Measurements from ENCODE around the gene ARHGAP29.

Gene ARHGAP29

GRCh38 chr1:94231746-94232145 lies 5.6 kb downstream of the ARHGAP29 start:
- no peak for DNase-seq

- no peak for DNase-seq
These were observed 6.5 kb downstream of the ARHGAP29 start for GRCh38 chr1:94230920-94231319.

GRCh38 chr1:94228640-94229375 lies 8.6 kb downstream of the ARHGAP29 start:
- DNase-seq: no peak

GRCh38 chr1:94227624-94228023 lies 9.8 kb downstream of the ARHGAP29 start:
- no peak for DNase-seq

GRCh38 chr1:94225845-94226244 lies 11.5 kb downstream of the ARHGAP29 start:
- no peak for DNase-seq

- DNase-seq: no peak
These were observed 19.1 kb downstream of the ARHGAP29 start for GRCh38 chr1:94218332-94218731.

- DNase-seq: no peak
These were observed 21.4 kb downstream of the ARHGAP29 start for GRCh38 chr1:94215955-94216354.

GRCh38 chr1:94209982-94210381 lies 27.4 kb downstream of the ARHGAP29 start:
- no peak for DNase-seq

- no peak for DNase-seq
These were observed 28.0 kb downstream of the ARHGAP29 start for GRCh38 chr1:94209425-94209824.

- DNase-seq: no peak
These were observed 29.7 kb downstream of the ARHGAP29 start for GRCh38 chr1:94207695-94208094.

GRCh38 chr1:94205639-94206038 lies 31.7 kb downstream of the ARHGAP29 start:
- DNase-seq: no peak

- no peak for DNase-seq
These were observed 35.1 kb downstream of the ARHGAP29 start for GRCh38 chr1:94202241-94202640.

- DNase-seq: peak; percentile 13
These were observed 38.0 kb downstream of the ARHGAP29 start for GRCh38 chr1:94199398-94199797.

GRCh38 chr1:94194079-94194865 lies 43.1 kb downstream of the ARHGAP29 start:
- no peak for DNase-seq

GRCh38 chr1:94193128-94193527 lies 44.3 kb downstream of the ARHGAP29 start:
- DNase-seq: no peak

- no peak for DNase-seq
These were observed 46.2 kb downstream of the ARHGAP29 start for GRCh38 chr1:94191216-94191615.

GRCh38 chr1:94186946-94187345 lies 50.4 kb downstream of the ARHGAP29 start:
- DNase-seq: no peak

GRCh38 chr1:94183197-94183815 lies 54.1 kb downstream of the ARHGAP29 start:
- peak; percentile 22 for DNase-seq

- no peak for DNase-seq
These were observed 55.2 kb downstream of the ARHGAP29 start for GRCh38 chr1:94182191-94182590.

GRCh38 chr1:94180650-94181049 lies 56.7 kb downstream of the ARHGAP29 start:
- no peak for DNase-seq

- no peak for DNase-seq
These were observed 58.5 kb downstream of the ARHGAP29 start for GRCh38 chr1:94178901-94179300.

GRCh38 chr1:94169126-94169525 lies 68.3 kb downstream of the ARHGAP29 start:
- DNase-seq: peak; percentile 46

- no peak for DNase-seq
These were observed 71.5 kb downstream of the ARHGAP29 start for GRCh38 chr1:94165843-94166242.

GRCh38 chr1:94164885-94165284 lies 72.5 kb downstream of the ARHGAP29 start:
- DNase-seq: peak; percentile 21

Data from NCI-H82 (cell line).